NB4 (cell line): ENCODE data around the gene PSTPIP2.

Experiments
- MYC ChIP-seq: IDR thresholded peaks from 2 replicates; pipeline ENCODE4 v1.6.1; 2011; ENCODE audit warnings: low read depth, low read length
- POLR2A ChIP-seq: IDR thresholded peaks from 2 replicates; pipeline ENCODE4 v1.6.1; 2011; ENCODE audit warnings: mild to moderate bottlenecking; ENCODE audit not compliant: insufficient read length; ENCODE audit errors: extremely low read depth
- TF ChIP-seq, protein P1 (sequence below): IDR thresholded peaks from one replicate; pipeline ENCODE4 v1.5.1; 2012; ENCODE audit warnings: low read depth, low read length
- TF ChIP-seq, protein P2 (sequence below): IDR thresholded peaks from 2 replicates; pipeline ENCODE4 v1.6.1; 2011; ENCODE audit warnings: low read depth, low read length

DNA sequence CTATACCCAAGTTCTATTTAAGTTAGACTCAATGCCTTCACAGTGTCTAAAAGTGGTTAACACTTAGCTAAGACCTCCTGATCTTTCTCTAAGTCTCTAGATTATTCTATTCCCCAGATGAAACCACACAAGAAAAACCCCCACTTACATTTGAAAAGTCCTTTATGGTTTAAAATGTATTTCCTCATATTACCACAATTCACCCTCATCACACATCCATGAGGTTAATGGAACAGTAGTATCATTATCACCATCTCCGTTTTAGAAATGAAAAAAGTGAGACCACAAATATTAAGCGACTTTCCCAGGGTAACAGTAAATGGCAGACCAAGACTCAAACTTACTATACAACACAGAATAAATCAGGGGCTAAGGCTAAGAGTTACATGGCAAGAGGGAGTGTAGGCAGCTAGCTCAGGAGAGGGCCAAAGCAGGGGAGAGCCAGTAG lies 133.5 kb downstream of the PSTPIP2 start:
- TF ChIP-seq POLR2A (no peak), MYC (no peak)
- TF ChIP-seq, protein P1, sequence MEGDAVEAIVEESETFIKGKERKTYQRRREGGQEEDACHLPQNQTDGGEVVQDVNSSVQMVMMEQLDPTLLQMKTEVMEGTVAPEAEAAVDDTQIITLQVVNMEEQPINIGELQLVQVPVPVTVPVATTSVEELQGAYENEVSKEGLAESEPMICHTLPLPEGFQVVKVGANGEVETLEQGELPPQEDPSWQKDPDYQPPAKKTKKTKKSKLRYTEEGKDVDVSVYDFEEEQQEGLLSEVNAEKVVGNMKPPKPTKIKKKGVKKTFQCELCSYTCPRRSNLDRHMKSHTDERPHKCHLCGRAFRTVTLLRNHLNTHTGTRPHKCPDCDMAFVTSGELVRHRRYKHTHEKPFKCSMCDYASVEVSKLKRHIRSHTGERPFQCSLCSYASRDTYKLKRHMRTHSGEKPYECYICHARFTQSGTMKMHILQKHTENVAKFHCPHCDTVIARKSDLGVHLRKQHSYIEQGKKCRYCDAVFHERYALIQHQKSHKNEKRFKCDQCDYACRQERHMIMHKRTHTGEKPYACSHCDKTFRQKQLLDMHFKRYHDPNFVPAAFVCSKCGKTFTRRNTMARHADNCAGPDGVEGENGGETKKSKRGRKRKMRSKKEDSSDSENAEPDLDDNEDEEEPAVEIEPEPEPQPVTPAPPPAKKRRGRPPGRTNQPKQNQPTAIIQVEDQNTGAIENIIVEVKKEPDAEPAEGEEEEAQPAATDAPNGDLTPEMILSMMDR, result no peak
- TF ChIP-seq, protein P2, sequence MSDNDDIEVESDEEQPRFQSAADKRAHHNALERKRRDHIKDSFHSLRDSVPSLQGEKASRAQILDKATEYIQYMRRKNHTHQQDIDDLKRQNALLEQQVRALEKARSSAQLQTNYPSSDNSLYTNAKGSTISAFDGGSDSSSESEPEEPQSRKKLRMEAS, result no peak
